HepG2 (cell line): ENCODE results near the gene ZNF385B. TPM values are rescaled to one million over a fixed set of nuclear protein-coding genes. Genes with fewer than 3 reads are reported as not detected.
A peak's percentile ranks its signal among the peaks of the same experiment; 100 is the strongest.

ENCODE experiments used
- ATAC-seq: fragments of 200-7000 bp; cut with Tn5 transposase; 3 replicates; pipeline ENCODE4 v1.9.1; 2020; ENCODE audit warnings: mild to moderate bottlenecking, moderate library complexity
- BruUV-seq: library from RNA; stranded (reverse); fragments of 400-500 nt; replicated peaks from 2 replicates; lab custom pipeline; 2021; lab: Mats Ljungman, UMichigan
- CTCF ChIA-PET: fragments of 300-600 bp; formaldehyde crosslinking; extraction: SDS; loops from one replicate; lab custom pipeline; 2021; ENCODE audit warnings: low total read pairs, inconsistent platforms, low intra/inter-chr PET ratio; lab: Yijun Ruan, JAX
- POLR2A ChIA-PET: fragments of 350-600 bp; sonication (Branson Sonifier 250); formaldehyde crosslinking; loops from one replicate; lab custom pipeline; 2020; ENCODE audit warnings: antibody characterized with exemption, inconsistent platforms; lab: Yijun Ruan, JAX
- DNase-seq: peaks from one replicate; pipeline ENCODE4 v3.0.0-alpha.2; 2015; ENCODE audit warnings: low spot score
- FAIRE-seq: peaks from 3 replicates; lab custom pipeline; 2011; peaks lifted over from hg19 to GRCh38; lab: Jason Lieb, UNC
- H2AFZ ChIP-seq: one replicate; pipeline ENCODE4 v1.6.1; 2011; ENCODE audit warnings: low read length, inconsistent platforms
- H3K27ac ChIP-seq: fragments of 300-600 bp; 3 replicates; pipeline ENCODE4 v1.8.0; 2011; ENCODE audit warnings: mixed run types, mild to moderate bottlenecking, mixed read lengths, low read length, inconsistent platforms; ENCODE audit not compliant: insufficient read depth; ENCODE audit errors: extremely low read length
- H3K27me3 ChIP-seq, 2 experiments: fragments of 200-600 bp in 1 of 2; 2 replicates in 1 of 2; 3 replicates in 1 of 2; pipeline versions ENCODE4 v1.6.0 to v1.8.0; 2011; ENCODE audit warnings: low read length in 2 of 2, mild to moderate bottlenecking in 2 of 2, moderate library complexity in 2 of 2, inconsistent platforms in 1 of 2; ENCODE audit not compliant: insufficient read depth in 2 of 2, control insufficient read depth in 1 of 2
- H3K36me3 ChIP-seq, 2 experiments: fragments of 200-600 bp in 1 of 2; replicated peaks in 1 of 2; 2 replicates in 1 of 2; 3 replicates in 1 of 2; pipeline versions ENCODE4 v1.5.1 to v1.8.0; 2011; ENCODE audit warnings: low read length in 2 of 2, inconsistent platforms in 1 of 2; ENCODE audit not compliant: insufficient read depth in 2 of 2, control insufficient read depth in 1 of 2
- H3K4me1 ChIP-seq: 2 replicates; pipeline ENCODE4 v1.5.1; 2012; ENCODE audit warnings: low read length, inconsistent platforms; ENCODE audit not compliant: insufficient read depth
- H3K4me2 ChIP-seq: 2 replicates; pipeline ENCODE4 v1.6.0; 2011; ENCODE audit warnings: low read depth, low read length, inconsistent platforms
- H3K4me3 ChIP-seq, 3 experiments: fragments of 200-600 bp in 1 of 3; sonication (generic), shearing (Covaris generic) in 1 of 3; replicated peaks in 1 of 3; 2 replicates each; pipeline ENCODE4 v1.5.1; 2011 to 2016; ENCODE audit warnings: low read length in 3 of 3, inconsistent platforms in 2 of 3, low read depth in 2 of 3, mild to moderate bottlenecking in 2 of 3, control low read depth in 1 of 3, mixed read lengths in 1 of 3; ENCODE audit not compliant: insufficient read depth in 1 of 3
- H3K79me2 ChIP-seq: one replicate; pipeline ENCODE4 v1.6.1; 2011; ENCODE audit warnings: low read length, inconsistent platforms; ENCODE audit not compliant: insufficient read depth
- H3K9ac ChIP-seq: 2 replicates; pipeline ENCODE4 v1.6.0; 2011; ENCODE audit warnings: mild to moderate bottlenecking, low read depth, low read length, inconsistent platforms; ENCODE audit not compliant: insufficient read depth
- H3K9me3 ChIP-seq: 2 replicates; pipeline ENCODE4 v1.5.1; 2012; ENCODE audit warnings: mild to moderate bottlenecking, low read length
- H4K20me1 ChIP-seq: 2 replicates; pipeline ENCODE4 v1.6.0; 2011; ENCODE audit warnings: inconsistent platforms, mild to moderate bottlenecking, low read length, moderate library complexity; ENCODE audit not compliant: insufficient read depth
- ARID2 ChIP-seq: sonication (generic); formaldehyde crosslinking; IDR thresholded peaks from 2 replicates; pipeline ENCODE4 v1.8.1; 2022; ENCODE audit warnings: mild to moderate bottlenecking, missing genetic modification reagents, borderline replicate concordance
- ARNT ChIP-seq: fragments of 450-650 bp; IDR thresholded peaks from 2 replicates; pipeline ENCODE4 v1.6.1; 2017
- BRD4 ChIP-seq: sonication (generic); formaldehyde crosslinking; IDR thresholded peaks from 2 replicates; pipeline ENCODE4 v1.4.0; 2020; ENCODE audit warnings: missing genetic modification reagents
- CENPX ChIP-seq: sonication (generic); formaldehyde crosslinking; IDR thresholded peaks from 2 replicates; pipeline ENCODE4 v1.9.0; 2021; ENCODE audit warnings: mild to moderate bottlenecking, missing genetic modification reagents, moderate library complexity
- CHD4 ChIP-seq: fragments of 200-600 bp; sonication (generic); IDR thresholded peaks from 2 replicates; pipeline ENCODE4 v1.7.0; 2017; ENCODE audit warnings: mild to moderate bottlenecking, low read length, borderline replicate concordance
- FOXP1 ChIP-seq, 2 experiments: fragments of 450-650 bp in 1 of 2; IDR thresholded peaks; 2 replicates each; pipeline ENCODE4 v1.6.1; 2017 to 2018; ENCODE audit warnings: antibody characterized with exemption in 1 of 2
- HNRNPL ChIP-seq: fragments of 200-400 bp; formaldehyde crosslinking; IDR thresholded peaks from 2 replicates; pipeline ENCODE4 v1.6.1; 2017; ENCODE audit warnings: mild to moderate bottlenecking, low read depth, low read length
- HNRNPLL ChIP-seq: fragments of 200-400 bp; formaldehyde crosslinking; IDR thresholded peaks from 2 replicates; pipeline ENCODE4 v1.6.1; 2017; ENCODE audit warnings: mild to moderate bottlenecking, low read depth, low read length; ENCODE audit not compliant: poor library complexity, severe bottlenecking
- MAFF ChIP-seq: IDR thresholded peaks from 2 replicates; pipeline ENCODE4 v1.6.1; 2011; ENCODE audit warnings: low read depth, low read length, improper control_type of control experiment
- MAFK ChIP-seq, 2 experiments: IDR thresholded peaks in 1 of 2; conservative IDR thresholded peaks in 1 of 2; 2 replicates each; pipeline ENCODE4 v1.6.1; 2011; ENCODE audit warnings: improper control_type of control experiment in 2 of 2, low read length in 2 of 2
- NAIF1 ChIP-seq: sonication (generic); formaldehyde crosslinking; IDR thresholded peaks from 2 replicates; pipeline ENCODE4 v1.5.0; 2020; ENCODE audit warnings: mild to moderate bottlenecking, missing genetic modification reagents, borderline replicate concordance
- SCMH1 ChIP-seq: sonication (generic); formaldehyde crosslinking; IDR thresholded peaks from 2 replicates; pipeline ENCODE4 v1.9.0; 2021; ENCODE audit warnings: missing genetic modification reagents, mild to moderate bottlenecking, borderline replicate concordance
- SPEN ChIP-seq: sonication (generic); formaldehyde crosslinking; IDR thresholded peaks from 2 replicates; pipeline ENCODE4 v1.5.1; 2020; ENCODE audit warnings: low read depth, mild to moderate bottlenecking, missing genetic modification reagents
- ZEB1 ChIP-seq: IDR thresholded peaks from 2 replicates; pipeline ENCODE4 v1.6.1; 2012; ENCODE audit warnings: mild to moderate bottlenecking, low read depth, inconsistent platforms; ENCODE audit not compliant: insufficient replicate concordance
- ZNF343 ChIP-seq: sonication (generic); formaldehyde crosslinking; IDR thresholded peaks from 2 replicates; pipeline ENCODE4 v1.4.0; 2020; ENCODE audit warnings: mild to moderate bottlenecking, missing genetic modification reagents
- ZNF431 ChIP-seq: sonication (generic); formaldehyde crosslinking; IDR thresholded peaks from 2 replicates; pipeline ENCODE4 v1.9.0; 2022; ENCODE audit warnings: missing genetic modification reagents, low read depth, mild to moderate bottlenecking, borderline replicate concordance
- ZNF451 ChIP-seq: sonication (generic); formaldehyde crosslinking; IDR thresholded peaks from 2 replicates; pipeline ENCODE4 v1.5.0; 2020; ENCODE audit warnings: mild to moderate bottlenecking, missing genetic modification reagents
- ZNF598 ChIP-seq: sonication (generic); formaldehyde crosslinking; IDR thresholded peaks from 2 replicates; pipeline ENCODE4 v1.5.1; 2020; ENCODE audit warnings: mild to moderate bottlenecking, missing genetic modification reagents, borderline replicate concordance
- WGBS: methylation state at CpG from one replicate; pipeline ENCODE4 v1.1.6; 2017; ENCODE audit warnings: low lambda C conversion rate; 5-methylcytosine and 5-hydroxymethylcytosine counted together
- in situ Hi-C: cut with HindIII; loops from 2 replicates; pipeline ENCODE4 v1.10.0; 2017; ENCODE audit warnings: low pct_unique_long_range_greater_than_20kb; ENCODE audit not compliant: extremely low pct_ligation_motif_present
- intact Hi-C: fragments of 100-400 bp; cut with micrococcal nuclease; formaldehyde crosslinking; loops from one replicate; pipeline ENCODE4 v1.10.0; 2022; ENCODE audit not compliant: unreplicated experiment
- polyA plus RNA-seq, 8 experiments: library from polyadenylated mRNA; depleted of rRNA in 3 of 8; stranded (reverse) in 7 of 8; unstranded in 1 of 8; fragments of >200 nt; fragmentation: Illumina TruSeq in 4 of 8; extraction: Trizol in 4 of 8; gene quantifications; 2 replicates each; pipeline versions ENCODE4 v1.2.1 to v1.2.3, GENCODE V29; 2011 to 2016; ENCODE audit warnings: low read depth in 4 of 8, missing spikeins in 1 of 8, mixed read lengths in 1 of 8; ENCODE audit not compliant: insufficient read depth in 1 of 8
- total RNA-seq, 5 experiments: library from RNA; depleted of rRNA; stranded (reverse); fragments of >200 nt; fragmentation: Illumina TruSeq; extraction: Trizol; gene quantifications; 2 replicates each; pipeline ENCODE4 v1.2.3, GENCODE V29; 2016; ENCODE audit warnings: low read depth in 1 of 5
- TF ChIP-seq, protein P1 (sequence below): sonication (generic); formaldehyde crosslinking; IDR thresholded peaks from 2 replicates; pipeline ENCODE4 v1.5.0; 2020; ENCODE audit warnings: mild to moderate bottlenecking, missing genetic modification reagents, moderate library complexity

The ZNF385B gene
- total and polyA plus RNA-seq, 2 of the 13 experiments (the other 11 are each of a cell fraction or from before 2014, with no cell fraction given) = 3.3 to 6.7 TPM

DNA sequence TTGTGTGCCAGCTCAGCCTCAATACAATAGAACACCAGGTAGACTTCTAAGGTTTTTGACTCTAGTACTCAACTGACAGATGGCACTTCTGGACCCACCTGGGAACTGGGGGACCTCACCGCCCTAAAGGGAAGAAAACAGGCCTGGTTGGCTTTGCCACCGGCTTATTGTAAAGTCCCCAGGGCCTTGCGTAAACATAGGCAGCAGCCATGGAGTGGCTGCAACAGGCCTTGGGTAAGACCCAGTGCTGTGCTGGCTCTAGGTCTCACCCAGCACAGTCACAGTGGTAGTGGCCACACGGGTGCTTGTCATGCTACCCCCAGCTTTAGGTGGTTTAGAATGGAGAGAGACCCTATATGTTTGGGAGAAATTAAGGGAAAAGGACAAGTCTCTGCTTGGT is 366.1 kb downstream of the ZNF385B start (continued):
- no peak for TF ChIP-seq HNRNPLL
- TF ChIP-seq FOXP1 (IDR thresholded peaks at IDR 0.05) = no peak
- TF ChIP-seq FOXP1 (CRISPR knock-in tag; IDR thresholded peaks at IDR 0.05) = no peak
- no peak for TF ChIP-seq SPEN (CRISPR knock-in tag)
- no peak for TF ChIP-seq CENPX
- TF ChIP-seq BRD4 (CRISPR knock-in tag) = no peak

DNA sequence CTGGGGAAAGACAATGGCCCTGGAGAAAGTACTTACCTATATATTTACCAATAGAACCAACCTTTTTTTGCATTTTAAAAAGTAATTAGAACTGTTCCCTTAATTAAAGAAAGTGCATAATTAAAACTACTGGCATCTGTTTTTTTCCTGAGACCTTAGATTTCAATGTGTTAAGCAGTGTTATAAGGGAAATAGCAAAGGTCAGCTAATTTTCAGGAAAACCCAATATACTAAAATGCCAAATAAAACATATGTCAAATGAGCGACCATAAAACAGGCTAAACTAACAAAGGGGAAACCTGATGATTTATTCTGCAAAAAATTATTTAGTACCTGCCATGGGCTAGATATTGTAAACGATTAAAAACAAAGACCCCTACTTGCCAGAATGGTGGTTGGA is 372.8 kb downstream of the ZNF385B start:
- Histone ChIP-seq H3K27me3 (no peaks in the 10 kb centered on the region), H3K36me3 (no peaks in the 10 kb centered on the region), H3K4me3 (no peak overlapping the region), H3K79me2 (no peaks in the 10 kb centered on the region), H2AFZ (no peak overlapping the region), H3K4me1 (no peaks in the 10 kb centered on the region), H3K9ac (no peak overlapping the region), H3K27ac (no peak overlapping the region), H4K20me1 (no peaks in the 10 kb centered on the region), H3K9me3 (no peaks in the 10 kb centered on the region), H3K4me2 (no peak overlapping the region)
- no TSS peak for BruUV-seq
- TF ChIP-seq ZEB1 (no peak), MAFK (conservative IDR thresholded peaks at IDR 0.05 in 1 of 2, IDR thresholded peaks at IDR 0.05 in 1 of 2; ENCODE audit: low read length in 2 of 2) (peak; percentile 88 to 94), FOXP1 (IDR thresholded peaks at IDR 0.05) (no peak), FOXP1 (CRISPR knock-in tag; IDR thresholded peaks at IDR 0.05) (no peak), SCMH1 (CRISPR knock-in tag) (no peak), ZNF451 (CRISPR knock-in tag) (no peak), CHD4 (no peak), MAFF (peak; percentile 88), ARID2 (CRISPR knock-in tag) (no peak), ZNF598 (CRISPR knock-in tag) (no peak), HNRNPL (no peak), ZNF431 (CRISPR knock-in tag) (no peak), NAIF1 (CRISPR knock-in tag) (no peak), ZNF343 (CRISPR knock-in tag) (no peak), ARNT (no peak)
- TF ChIP-seq, protein P1, sequence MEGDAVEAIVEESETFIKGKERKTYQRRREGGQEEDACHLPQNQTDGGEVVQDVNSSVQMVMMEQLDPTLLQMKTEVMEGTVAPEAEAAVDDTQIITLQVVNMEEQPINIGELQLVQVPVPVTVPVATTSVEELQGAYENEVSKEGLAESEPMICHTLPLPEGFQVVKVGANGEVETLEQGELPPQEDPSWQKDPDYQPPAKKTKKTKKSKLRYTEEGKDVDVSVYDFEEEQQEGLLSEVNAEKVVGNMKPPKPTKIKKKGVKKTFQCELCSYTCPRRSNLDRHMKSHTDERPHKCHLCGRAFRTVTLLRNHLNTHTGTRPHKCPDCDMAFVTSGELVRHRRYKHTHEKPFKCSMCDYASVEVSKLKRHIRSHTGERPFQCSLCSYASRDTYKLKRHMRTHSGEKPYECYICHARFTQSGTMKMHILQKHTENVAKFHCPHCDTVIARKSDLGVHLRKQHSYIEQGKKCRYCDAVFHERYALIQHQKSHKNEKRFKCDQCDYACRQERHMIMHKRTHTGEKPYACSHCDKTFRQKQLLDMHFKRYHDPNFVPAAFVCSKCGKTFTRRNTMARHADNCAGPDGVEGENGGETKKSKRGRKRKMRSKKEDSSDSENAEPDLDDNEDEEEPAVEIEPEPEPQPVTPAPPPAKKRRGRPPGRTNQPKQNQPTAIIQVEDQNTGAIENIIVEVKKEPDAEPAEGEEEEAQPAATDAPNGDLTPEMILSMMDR (CRISPR knock-in tag) = no peak
- FAIRE-seq (no peak), ATAC-seq (no peak), DNase-seq (no peak)
- in situ Hi-C loops (no loop called here), intact Hi-C loops (no loop called here)
- ChIA-PET CTCF (no interaction called here), POLR2A (no interaction called here)
- 70% methylated on average over 2 of the region's 2 CpGs for WGBS
